PFSK-1 (cell line): ENCODE results near the gene ZNF780B.

ENCODE experiments used
- FOXP2 ChIP-seq: optimal IDR thresholded peaks from 2 replicates; pipeline ENCODE3; 2011; ENCODE audit warnings: borderline replicate concordance, control low read depth, inconsistent platforms; ENCODE audit not compliant: insufficient read depth; ENCODE audit errors: extremely low read length, extremely low read depth
- POLR2AphosphoS5 ChIP-seq: IDR thresholded peaks from 2 replicates; pipeline ENCODE4 v1.6.1; 2012; ENCODE audit warnings: low read depth, mild to moderate bottlenecking, control low read depth, low read length, moderate library complexity
- SIN3A ChIP-seq: IDR thresholded peaks from 2 replicates; pipeline ENCODE4 v1.6.1; 2012; ENCODE audit warnings: mild to moderate bottlenecking, low read length, moderate library complexity, borderline replicate concordance; ENCODE audit not compliant: insufficient read depth
- TAF1 ChIP-seq: IDR thresholded peaks from 2 replicates; pipeline ENCODE4 v1.6.1; 2012; ENCODE audit warnings: low read length, control low read depth, borderline replicate concordance; ENCODE audit not compliant: insufficient read depth
- TF ChIP-seq, protein P1 (sequence below), 2 experiments: IDR thresholded peaks; 2 replicates each; pipeline versions ENCODE4 v1.6.1 to v1.8.0; 2011 to 2012; ENCODE audit warnings: low read depth in 2 of 2, low read length in 2 of 2, control low read depth in 1 of 2, inconsistent platforms in 1 of 2, mild to moderate bottlenecking in 1 of 2, moderate library complexity in 1 of 2; ENCODE audit not compliant: insufficient read depth in 1 of 2

DNA sequence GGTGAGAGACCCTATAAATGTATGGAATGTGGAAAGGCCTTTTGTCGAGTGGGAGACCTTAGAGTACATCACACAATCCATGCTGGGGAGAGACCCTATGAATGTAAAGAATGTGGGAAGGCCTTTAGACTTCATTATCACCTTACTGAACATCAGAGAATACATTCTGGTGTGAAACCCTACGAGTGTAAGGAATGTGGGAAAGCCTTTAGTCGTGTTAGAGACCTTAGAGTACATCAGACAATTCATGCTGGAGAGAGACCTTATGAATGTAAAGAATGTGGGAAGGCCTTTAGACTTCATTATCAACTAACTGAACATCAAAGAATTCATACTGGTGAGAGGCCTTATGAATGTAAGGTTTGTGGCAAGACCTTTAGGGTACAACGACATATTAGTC, 42.0 kb downstream of the ZNF780B start:
- TF ChIP-seq SIN3A, result no peak
- no peak for TF ChIP-seq POLR2AphosphoS5
- TF ChIP-seq TAF1, result no peak
- TF ChIP-seq, protein P1, sequence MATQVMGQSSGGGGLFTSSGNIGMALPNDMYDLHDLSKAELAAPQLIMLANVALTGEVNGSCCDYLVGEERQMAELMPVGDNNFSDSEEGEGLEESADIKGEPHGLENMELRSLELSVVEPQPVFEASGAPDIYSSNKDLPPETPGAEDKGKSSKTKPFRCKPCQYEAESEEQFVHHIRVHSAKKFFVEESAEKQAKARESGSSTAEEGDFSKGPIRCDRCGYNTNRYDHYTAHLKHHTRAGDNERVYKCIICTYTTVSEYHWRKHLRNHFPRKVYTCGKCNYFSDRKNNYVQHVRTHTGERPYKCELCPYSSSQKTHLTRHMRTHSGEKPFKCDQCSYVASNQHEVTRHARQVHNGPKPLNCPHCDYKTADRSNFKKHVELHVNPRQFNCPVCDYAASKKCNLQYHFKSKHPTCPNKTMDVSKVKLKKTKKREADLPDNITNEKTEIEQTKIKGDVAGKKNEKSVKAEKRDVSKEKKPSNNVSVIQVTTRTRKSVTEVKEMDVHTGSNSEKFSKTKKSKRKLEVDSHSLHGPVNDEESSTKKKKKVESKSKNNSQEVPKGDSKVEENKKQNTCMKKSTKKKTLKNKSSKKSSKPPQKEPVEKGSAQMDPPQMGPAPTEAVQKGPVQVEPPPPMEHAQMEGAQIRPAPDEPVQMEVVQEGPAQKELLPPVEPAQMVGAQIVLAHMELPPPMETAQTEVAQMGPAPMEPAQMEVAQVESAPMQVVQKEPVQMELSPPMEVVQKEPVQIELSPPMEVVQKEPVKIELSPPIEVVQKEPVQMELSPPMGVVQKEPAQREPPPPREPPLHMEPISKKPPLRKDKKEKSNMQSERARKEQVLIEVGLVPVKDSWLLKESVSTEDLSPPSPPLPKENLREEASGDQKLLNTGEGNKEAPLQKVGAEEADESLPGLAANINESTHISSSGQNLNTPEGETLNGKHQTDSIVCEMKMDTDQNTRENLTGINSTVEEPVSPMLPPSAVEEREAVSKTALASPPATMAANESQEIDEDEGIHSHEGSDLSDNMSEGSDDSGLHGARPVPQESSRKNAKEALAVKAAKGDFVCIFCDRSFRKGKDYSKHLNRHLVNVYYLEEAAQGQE (IDR thresholded peaks at IDR 0.05; ENCODE audit: insufficient read depth in 1 of 2, low read depth in 2 of 2, low read length in 2 of 2), result no peak
- no peak for TF ChIP-seq FOXP2
